Trophoblast cell (in vitro differentiated cells and primary cell): ENCODE measurements around the gene FAM3C.

Experiments used
- DNase-seq, 2 donors: peaks; one replicate each; pipeline ENCODE4 v3.0.0-alpha.2; 2016
- H2AFZ ChIP-seq: 2 replicates; pipeline ENCODE4 v1.6.1; 2013; ENCODE audit warnings: low read length, moderate library complexity, mild to moderate bottlenecking; ENCODE audit not compliant: insufficient read depth, poor library complexity
- H2AK5ac ChIP-seq: 2 replicates; pipeline ENCODE4 v1.6.1; 2013; ENCODE audit warnings: mild to moderate bottlenecking, low read length
- H2BK120ac ChIP-seq: 2 replicates; pipeline ENCODE4 v1.6.1; 2013; ENCODE audit warnings: low read length, mild to moderate bottlenecking, moderate library complexity; ENCODE audit not compliant: insufficient read depth, poor library complexity
- H2BK12ac ChIP-seq: 2 replicates; pipeline ENCODE4 v1.6.1; 2013; ENCODE audit warnings: mild to moderate bottlenecking, low read length, moderate library complexity
- H2BK5ac ChIP-seq: 2 replicates; pipeline ENCODE4 v1.6.1; 2013; ENCODE audit warnings: low read length, low read depth, moderate library complexity, mild to moderate bottlenecking; ENCODE audit not compliant: poor library complexity
- H3K14ac ChIP-seq: 2 replicates; pipeline ENCODE4 v1.6.1; 2013; ENCODE audit warnings: mild to moderate bottlenecking, low read length
- H3K18ac ChIP-seq: 2 replicates; pipeline ENCODE4 v1.6.1; 2013; ENCODE audit warnings: mild to moderate bottlenecking, low read length
- H3K23ac ChIP-seq: 2 replicates; pipeline ENCODE4 v1.6.1; 2013; ENCODE audit warnings: low read length
- H3K27ac ChIP-seq: 2 replicates; pipeline ENCODE4 v1.5.1; 2013; ENCODE audit warnings: low read depth, mild to moderate bottlenecking, inconsistent platforms, low read length, moderate library complexity
- H3K27me3 ChIP-seq: 2 replicates; pipeline ENCODE4 v1.6.1; 2013; ENCODE audit warnings: inconsistent platforms, mild to moderate bottlenecking, low read length, moderate library complexity; ENCODE audit not compliant: insufficient read depth
- H3K36me3 ChIP-seq, 2 experiments: 1 replicate in 1 of 2; 2 replicates in 1 of 2; pipeline ENCODE4 v1.6.1; 2013; ENCODE audit warnings: low read length in 2 of 2, mild to moderate bottlenecking in 2 of 2, moderate library complexity in 1 of 2; ENCODE audit not compliant: insufficient read depth in 2 of 2, control insufficient read depth in 1 of 2
- H3K4ac ChIP-seq: 2 replicates; pipeline ENCODE4 v1.6.1; 2013; ENCODE audit warnings: low read depth, mild to moderate bottlenecking, low read length, moderate library complexity
- H3K4me1 ChIP-seq, 2 experiments: 1 replicate in 1 of 2; 2 replicates in 1 of 2; pipeline ENCODE4 v1.6.1; 2013; ENCODE audit warnings: low read length in 2 of 2, mild to moderate bottlenecking in 2 of 2, moderate library complexity in 1 of 2; ENCODE audit not compliant: insufficient read depth in 2 of 2, control insufficient read depth in 1 of 2
- H3K4me2 ChIP-seq: 2 replicates; pipeline ENCODE4 v1.6.1; 2013; ENCODE audit warnings: inconsistent platforms, mild to moderate bottlenecking, low read length, moderate library complexity
- H3K4me3 ChIP-seq: 2 replicates; pipeline ENCODE4 v1.5.1; 2013; ENCODE audit warnings: mild to moderate bottlenecking, low read depth, low read length, inconsistent platforms
- H3K79me1 ChIP-seq: one replicate; pipeline ENCODE4 v1.6.1; 2013; ENCODE audit warnings: low read length
- H3K79me2 ChIP-seq: 2 replicates; pipeline ENCODE4 v1.6.1; 2013; ENCODE audit warnings: low read length, mild to moderate bottlenecking; ENCODE audit not compliant: control insufficient read depth, insufficient read depth, poor library complexity
- H3K9ac ChIP-seq: 2 replicates; pipeline ENCODE4 v1.6.1; 2013; ENCODE audit warnings: mild to moderate bottlenecking, low read length
- H3K9me3 ChIP-seq: 2 replicates; pipeline ENCODE4 v1.6.1; 2013; ENCODE audit warnings: low read depth, mild to moderate bottlenecking, control low read depth, inconsistent platforms, low read length; ENCODE audit not compliant: insufficient read depth
- H4K12ac ChIP-seq: 2 replicates; pipeline ENCODE4 v1.6.1; 2013; ENCODE audit warnings: low read depth, mild to moderate bottlenecking, low read length, moderate library complexity
- H4K8ac ChIP-seq: 2 replicates; pipeline ENCODE4 v1.6.1; 2013; ENCODE audit warnings: low read depth, mild to moderate bottlenecking, low read length, moderate library complexity
- H4K91ac ChIP-seq: one replicate; pipeline ENCODE4 v1.6.1; 2013; ENCODE audit warnings: low read depth, mild to moderate bottlenecking, low read length, moderate library complexity
- WGBS: extraction: QIAGEN DNeasy Blood & Tissue Kit; methylation state at CpG from one replicate; pipeline ENCODE4 v1.1.7; 2013; ENCODE audit warnings: missing lambda C conversion rate; ENCODE audit not compliant: insufficient read length, insufficient coverage; ENCODE audit errors: extremely low coverage; 5-methylcytosine and 5-hydroxymethylcytosine counted together

The FAM3C gene

GRCh38 chr7:121343302-121343701 is 52.8 kb downstream of the FAM3C start:
- WGBS = no CpG with 5 or more reads among the region's 3 CpGs
- H3K27ac ChIP-seq = no peak overlapping the region

GRCh38 chr7:121342631-121343030 is 53.5 kb downstream of the FAM3C start:
- Histone ChIP-seq H3K27ac (no peak overlapping the region), H3K79me2 (no peaks in the 10 kb centered on the region), H2AFZ (no peak overlapping the region), H4K91ac (no peak overlapping the region), H3K23ac (no peak overlapping the region), H2BK12ac (no peak overlapping the region), H3K4me2 (no peak overlapping the region), H3K36me3 (no peaks in the 10 kb centered on the region), H3K14ac (no peak overlapping the region), H2BK5ac (no peak overlapping the region), H3K4ac (no peak overlapping the region), H3K79me1 (no peaks in the 10 kb centered on the region), H4K8ac (no peak overlapping the region), H3K9ac (no peak overlapping the region), H4K12ac (no peak overlapping the region), H3K9me3 (no peaks in the 10 kb centered on the region), H3K18ac (no peak overlapping the region), H3K27me3 (no peaks in the 10 kb centered on the region), H2BK120ac (no peak overlapping the region), H2AK5ac (no peak overlapping the region), H3K4me1 (no peaks in the 10 kb centered on the region), H3K4me3 (no peak overlapping the region)
- WGBS = no CpG with 5 or more reads among the region's 4 CpGs
- no peak for DNase-seq

More at GRCh38 chr7:121343302-121343701, 52.8 kb downstream of the FAM3C start:
- H3K9me3 ChIP-seq = no peaks in the 10 kb centered on the region
- no peak overlapping the region for H2BK5ac ChIP-seq
- H4K91ac ChIP-seq = no peak overlapping the region
- no peak overlapping the region for H2BK12ac ChIP-seq
- DNase-seq = peak in 1 of 2 donors; percentile 26
- no peak overlapping the region for H3K9ac ChIP-seq
- H3K4me2 ChIP-seq = no peak overlapping the region
- no peak overlapping the region for H2AK5ac ChIP-seq
- H3K79me2 ChIP-seq = no peaks in the 10 kb centered on the region
- no peak overlapping the region for H4K12ac ChIP-seq
- H3K14ac ChIP-seq = no peak overlapping the region
- H3K23ac ChIP-seq = no peak overlapping the region
- no peak overlapping the region for H3K18ac ChIP-seq
- H3K4me3 ChIP-seq = no peak overlapping the region
- H3K79me1 ChIP-seq = no peaks in the 10 kb centered on the region
- no peak overlapping the region for H4K8ac ChIP-seq
- no peaks in the 10 kb centered on the region for H3K36me3 ChIP-seq
- no peak overlapping the region for H3K4ac ChIP-seq
- H3K27me3 ChIP-seq = no peaks in the 10 kb centered on the region
- H2AFZ ChIP-seq = no peak overlapping the region
- no peak overlapping the region for H2BK120ac ChIP-seq
- no peaks in the 10 kb centered on the region for H3K4me1 ChIP-seq

GRCh38 chr7:121341933-121342332 is 54.2 kb downstream of the FAM3C start:
- no peak overlapping the region for H2AK5ac ChIP-seq
- no peak for DNase-seq
- no peak overlapping the region for H4K8ac ChIP-seq
- H2BK5ac ChIP-seq = no peak overlapping the region
- H2BK12ac ChIP-seq = no peak overlapping the region
- H3K27ac ChIP-seq = no peak overlapping the region
- no peaks in the 10 kb centered on the region for H3K79me1 ChIP-seq
- no peak overlapping the region for H4K12ac ChIP-seq
- no peak overlapping the region for H3K14ac ChIP-seq
- H3K27me3 ChIP-seq = no peaks in the 10 kb centered on the region
- no peaks in the 10 kb centered on the region for H3K36me3 ChIP-seq
- H2BK120ac ChIP-seq = no peak overlapping the region
- H4K91ac ChIP-seq = no peak overlapping the region
- H3K23ac ChIP-seq = no peak overlapping the region
- H3K9ac ChIP-seq = no peak overlapping the region
- no peaks in the 10 kb centered on the region for H3K79me2 ChIP-seq
- no peak overlapping the region for H3K4me3 ChIP-seq
- no peak overlapping the region for H2AFZ ChIP-seq
- H3K4me1 ChIP-seq = no peaks in the 10 kb centered on the region
- H3K18ac ChIP-seq = no peak overlapping the region
- H3K4ac ChIP-seq = no peak overlapping the region
- no peak overlapping the region for H3K4me2 ChIP-seq
- no peaks in the 10 kb centered on the region for H3K9me3 ChIP-seq

- Histone ChIP-seq H3K4ac (no peak overlapping the region), H3K27me3 (no peaks in the 10 kb centered on the region), H3K4me1 (no peaks in the 10 kb centered on the region), H3K79me2 (no peaks in the 10 kb centered on the region), H4K91ac (no peak overlapping the region), H3K4me2 (no peak overlapping the region), H3K79me1 (no peaks in the 10 kb centered on the region), H4K8ac (no peak overlapping the region), H2AK5ac (no peak overlapping the region), H3K27ac (no peak overlapping the region), H3K23ac (no peak overlapping the region), H3K9ac (no peak overlapping the region), H2BK12ac (no peak overlapping the region), H2BK5ac (no peak overlapping the region), H3K14ac (no peak overlapping the region), H3K9me3 (no peaks in the 10 kb centered on the region), H2BK120ac (no peak overlapping the region), H2AFZ (no peak overlapping the region), H3K18ac (no peak overlapping the region), H4K12ac (no peak overlapping the region), H3K36me3 (no peaks in the 10 kb centered on the region), H3K4me3 (no peak overlapping the region)
- DNase-seq = no peak
- no CpG with 5 or more reads among the region's 5 CpGs for WGBS
Observed at GRCh38 chr7:121339082-121339481, 57.0 kb downstream of the FAM3C start.
